Osteocyte (in vitro differentiated cells): ENCODE measurements around the gene TMC3. TPM values are rescaled to one million over a fixed set of nuclear protein-coding genes. Genes with fewer than 3 reads are reported as not detected.

Experiments
- DNase-seq: peaks from one replicate; pipeline ENCODE4 v3.0.0; 2021; ENCODE audit warnings: mixed read lengths; ENCODE audit not compliant: unreplicated experiment; ENCODE audit errors: extremely low spot score
- H3K27ac Mint-ChIP-seq: one replicate; pipeline ENCODE4 v1.8.0; 2021; ENCODE audit warnings: mild to moderate bottlenecking, mixed read lengths; ENCODE audit not compliant: unreplicated experiment
- H3K27me3 Mint-ChIP-seq: one replicate; pipeline ENCODE4 v1.8.0; 2021; ENCODE audit warnings: mixed read lengths; ENCODE audit not compliant: unreplicated experiment
- H3K36me3 Mint-ChIP-seq: one replicate; pipeline ENCODE4 v1.8.0; 2021; ENCODE audit warnings: mixed read lengths; ENCODE audit not compliant: unreplicated experiment
- H3K4me1 Mint-ChIP-seq: one replicate; pipeline ENCODE4 v1.8.0; 2021; ENCODE audit warnings: mixed read lengths; ENCODE audit not compliant: unreplicated experiment
- H3K4me3 Mint-ChIP-seq: one replicate; pipeline ENCODE4 v1.8.0; 2021; ENCODE audit warnings: mild to moderate bottlenecking, moderate library complexity, mixed read lengths; ENCODE audit not compliant: unreplicated experiment
- H3K9me3 Mint-ChIP-seq: one replicate; pipeline ENCODE4 v1.8.0; 2021; ENCODE audit warnings: mixed read lengths; ENCODE audit not compliant: unreplicated experiment
- total RNA-seq: library from RNA; stranded (reverse); gene quantifications from 2 replicates; pipeline ENCODE4 v1.2.1, GENCODE V29; 2021
- TF ChIP-seq, protein P1 (sequence below): fragments of 200-600 bp; sonication (generic); IDR thresholded peaks from 2 replicates; pipeline ENCODE4 v1.5.0; 2021; ENCODE audit warnings: antibody characterized with exemption, mild to moderate bottlenecking, moderate library complexity

The TMC3 gene
- total RNA-seq, 1 donor from 2014 or later = not detected

DNA sequence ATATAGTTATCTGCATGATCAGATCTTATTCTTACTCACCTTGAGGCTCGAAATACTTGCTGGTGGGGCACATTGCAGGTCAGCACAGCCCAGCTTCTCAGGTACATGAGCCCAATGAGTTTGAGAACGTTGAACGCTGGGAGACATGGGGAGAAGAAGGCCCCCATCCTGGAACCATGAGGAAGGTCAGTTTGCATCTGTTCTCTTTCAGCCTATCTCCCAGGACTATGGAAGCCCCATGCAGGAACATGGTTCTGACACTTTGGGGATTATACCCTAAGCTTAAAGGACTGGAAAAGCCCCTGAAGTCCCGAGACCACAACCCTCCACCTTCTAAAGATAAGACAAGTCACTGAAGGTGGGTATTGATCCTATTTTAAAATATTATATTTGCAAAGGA lies 32.7 kb downstream of the TMC3 start:
- no peak overlapping the region for H3K27ac Mint-ChIP-seq
- TF ChIP-seq, protein P1, sequence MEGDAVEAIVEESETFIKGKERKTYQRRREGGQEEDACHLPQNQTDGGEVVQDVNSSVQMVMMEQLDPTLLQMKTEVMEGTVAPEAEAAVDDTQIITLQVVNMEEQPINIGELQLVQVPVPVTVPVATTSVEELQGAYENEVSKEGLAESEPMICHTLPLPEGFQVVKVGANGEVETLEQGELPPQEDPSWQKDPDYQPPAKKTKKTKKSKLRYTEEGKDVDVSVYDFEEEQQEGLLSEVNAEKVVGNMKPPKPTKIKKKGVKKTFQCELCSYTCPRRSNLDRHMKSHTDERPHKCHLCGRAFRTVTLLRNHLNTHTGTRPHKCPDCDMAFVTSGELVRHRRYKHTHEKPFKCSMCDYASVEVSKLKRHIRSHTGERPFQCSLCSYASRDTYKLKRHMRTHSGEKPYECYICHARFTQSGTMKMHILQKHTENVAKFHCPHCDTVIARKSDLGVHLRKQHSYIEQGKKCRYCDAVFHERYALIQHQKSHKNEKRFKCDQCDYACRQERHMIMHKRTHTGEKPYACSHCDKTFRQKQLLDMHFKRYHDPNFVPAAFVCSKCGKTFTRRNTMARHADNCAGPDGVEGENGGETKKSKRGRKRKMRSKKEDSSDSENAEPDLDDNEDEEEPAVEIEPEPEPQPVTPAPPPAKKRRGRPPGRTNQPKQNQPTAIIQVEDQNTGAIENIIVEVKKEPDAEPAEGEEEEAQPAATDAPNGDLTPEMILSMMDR = no peak
- H3K9me3 Mint-ChIP-seq = no peaks in the 10 kb centered on the region
- H3K36me3 Mint-ChIP-seq = no peaks in the 10 kb centered on the region
- peaks cover 23% of the 10 kb centered on the region for H3K4me1 Mint-ChIP-seq
- H3K27me3 Mint-ChIP-seq = peaks cover 32% of the 10 kb centered on the region
- no peak overlapping the region for H3K4me3 Mint-ChIP-seq
- DNase-seq = peak; percentile 25

DNA sequence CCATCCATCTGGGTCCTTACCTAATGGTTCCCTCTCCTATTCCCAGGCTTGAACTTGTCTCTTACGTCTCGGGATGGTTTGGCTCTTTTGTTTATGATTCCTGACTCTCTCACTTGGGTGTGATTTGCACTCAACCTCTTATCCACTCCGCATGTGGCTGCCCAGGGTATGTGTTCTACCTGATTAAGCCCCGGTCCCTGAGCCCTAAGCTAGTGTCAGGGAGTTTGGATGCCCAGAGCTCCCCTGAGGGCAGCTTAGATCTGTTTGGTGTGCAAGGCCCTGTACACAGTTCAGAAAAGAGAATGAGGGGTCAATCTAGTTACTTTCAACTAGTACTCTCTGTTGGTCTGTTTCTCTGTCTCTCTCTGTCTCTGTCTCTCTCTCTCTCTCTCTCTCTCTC lies 34.2 kb downstream of the TMC3 start:
- Mint-ChIP-seq H3K4me1 (peaks cover 23% of the 10 kb centered on the region), H3K27me3 (peaks cover 27% of the 10 kb centered on the region), H3K4me3 (no peak overlapping the region), H3K9me3 (no peaks in the 10 kb centered on the region), H3K36me3 (no peaks in the 10 kb centered on the region), H3K27ac (no peak overlapping the region)
- TF ChIP-seq, protein P1 = no peak
- peak; percentile 53 for DNase-seq

DNA sequence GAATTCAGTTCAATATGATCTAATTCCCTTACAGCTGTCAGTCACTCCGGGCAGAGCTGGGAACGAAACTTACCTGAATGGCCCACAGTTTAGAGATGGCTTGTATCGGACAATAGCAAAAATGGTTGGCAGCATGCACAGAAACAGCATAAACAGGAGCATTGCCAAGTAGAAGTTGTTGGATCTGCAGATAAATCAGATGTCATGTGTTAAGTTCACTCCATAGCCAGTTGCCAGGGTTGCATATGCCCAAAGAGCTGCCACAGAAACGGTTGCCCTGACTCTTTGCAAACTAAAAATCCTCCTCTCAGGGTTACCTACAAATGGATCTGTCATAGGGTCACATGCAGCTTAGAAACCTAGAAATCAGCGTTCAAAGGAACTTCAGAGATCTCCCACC lies 34.7 kb downstream of the TMC3 start:
- Mint-ChIP-seq H3K27ac (no peak overlapping the region), H3K27me3 (peaks cover 22% of the 10 kb centered on the region)

DNA sequence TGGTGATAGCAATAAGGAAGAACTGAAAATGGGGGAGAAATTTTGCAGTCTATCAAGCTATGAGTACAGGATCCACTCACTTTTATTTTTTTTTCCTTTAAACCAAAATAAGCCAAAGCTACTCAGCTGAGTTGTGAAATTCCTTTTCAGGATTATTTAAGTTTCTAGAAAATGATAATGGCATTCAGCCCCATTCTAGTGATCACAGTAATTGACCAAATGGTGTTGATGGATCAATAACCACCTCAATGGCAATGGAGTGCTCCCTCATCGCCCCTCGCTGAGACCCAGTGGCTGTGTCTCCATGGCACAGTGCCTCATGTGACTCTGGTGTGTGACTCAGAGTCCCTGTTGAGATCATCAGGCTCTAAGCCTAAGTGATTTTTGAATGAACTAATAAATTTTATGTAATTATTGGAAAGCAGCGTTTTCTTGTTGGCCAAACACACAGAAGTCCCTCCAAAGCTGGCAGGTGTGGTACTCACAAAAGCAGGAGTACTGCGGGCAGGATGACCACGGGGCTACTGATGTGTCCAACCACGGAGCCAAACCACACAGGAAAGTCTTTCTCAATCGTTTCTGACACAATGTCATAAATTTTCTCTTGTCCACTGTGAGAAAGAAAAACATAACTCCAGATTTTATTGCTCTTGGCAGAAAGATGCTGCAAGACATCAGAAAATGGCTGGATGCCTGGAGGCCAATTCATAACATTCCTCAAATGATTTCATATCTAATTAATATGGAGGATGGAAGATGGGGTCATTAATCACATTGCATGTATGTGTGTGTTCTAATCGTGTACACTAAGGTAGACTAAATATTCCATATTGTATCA lies 35.6 kb downstream of the TMC3 start:
- H3K27me3 Mint-ChIP-seq = peaks cover 15% of the 10 kb centered on the region
- no peaks in the 10 kb centered on the region for H3K36me3 Mint-ChIP-seq
- TF ChIP-seq, protein P1 = no peak
- H3K4me3 Mint-ChIP-seq = no peak overlapping the region
- H3K9me3 Mint-ChIP-seq = no peaks in the 10 kb centered on the region
- DNase-seq = peak; percentile 40
- H3K4me1 Mint-ChIP-seq = peaks cover 23% of the 10 kb centered on the region
- H3K27ac Mint-ChIP-seq = peak overlapping the region; percentile 47

More for the DNA sequence above, 34.7 kb downstream of the TMC3 start:
- TF ChIP-seq, protein P1 = no peak
- Mint-ChIP-seq H3K9me3 (no peaks in the 10 kb centered on the region), H3K4me1 (peaks cover 23% of the 10 kb centered on the region), H3K36me3 (no peaks in the 10 kb centered on the region), H3K4me3 (no peak overlapping the region)
- peak; percentile 13 for DNase-seq

DNA sequence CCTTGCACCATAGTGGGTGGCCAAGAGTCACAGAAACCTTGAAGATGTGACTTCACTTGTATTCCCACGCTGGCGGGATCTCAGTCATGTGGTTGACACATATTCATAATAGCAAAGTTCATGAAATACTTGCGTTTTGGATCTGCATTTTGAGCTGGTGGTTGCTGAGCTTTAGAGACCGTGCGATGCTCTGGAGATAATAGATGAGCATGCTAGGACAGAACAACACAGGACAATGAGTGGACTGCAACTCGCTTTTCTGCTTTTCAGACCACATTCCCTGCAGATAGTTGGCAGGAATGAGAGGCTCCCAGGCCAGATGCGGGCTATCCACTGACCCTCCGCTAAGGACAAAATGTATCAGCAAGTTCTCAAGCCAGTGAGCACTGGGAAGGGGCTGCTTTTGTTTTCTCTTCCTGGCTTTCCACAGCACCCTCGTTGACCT lies 36.3 kb downstream of the TMC3 start:
- Mint-ChIP-seq H3K4me3 (no peak overlapping the region), H3K4me1 (peaks cover 23% of the 10 kb centered on the region), H3K27me3 (peaks cover 14% of the 10 kb centered on the region), H3K27ac (peak overlapping the region; percentile 47), H3K9me3 (no peaks in the 10 kb centered on the region), H3K36me3 (no peaks in the 10 kb centered on the region)
- TF ChIP-seq, protein P1 = no peak
- DNase-seq = peak; percentile 46
